GM19023 (cell line): ENCODE results near the gene KCNQ4.

Source experiments
- ATAC-seq: cut with Tn5 transposase; IDR thresholded peaks from one replicate; pipeline ENCODE4 v1.9.1; 2021; ENCODE audit warnings: mild to moderate bottlenecking, moderate library complexity; ENCODE audit not compliant: unreplicated experiment

The KCNQ4 gene

GRCh38 chr1:40818264-40818961, 34.8 kb downstream of the KCNQ4 start:
- peak; percentile 84 for ATAC-seq

- ATAC-seq: no peak
Measured at GRCh38 chr1:40819101-40819500, 35.5 kb downstream of the KCNQ4 start.

- ATAC-seq: no peak
Measured at GRCh38 chr1:40820251-40820797, 36.7 kb downstream of the KCNQ4 start.

GRCh38 chr1:40820911-40821693, 37.5 kb downstream of the KCNQ4 start:
- ATAC-seq: no peak

GRCh38 chr1:40822890-40823289, 39.3 kb downstream of the KCNQ4 start:
- ATAC-seq: no peak

GRCh38 chr1:40823345-40823744, 39.8 kb downstream of the KCNQ4 start:
- ATAC-seq: no peak

GRCh38 chr1:40823983-40824382, 40.4 kb downstream of the KCNQ4 start:
- ATAC-seq: no peak

- no peak for ATAC-seq
Measured at GRCh38 chr1:40824591-40825434, 41.2 kb downstream of the KCNQ4 start.

GRCh38 chr1:40825435-40825788, 41.8 kb downstream of the KCNQ4 start:
- ATAC-seq: peak; percentile 67

- no peak for ATAC-seq
Measured at GRCh38 chr1:40825996-40826395, 42.4 kb downstream of the KCNQ4 start.

- no peak for ATAC-seq
Measured at GRCh38 chr1:40829631-40830245, 46.2 kb downstream of the KCNQ4 start.

- ATAC-seq: no peak
Measured at GRCh38 chr1:40830419-40830943, 46.9 kb downstream of the KCNQ4 start.

- ATAC-seq: no peak
Measured at GRCh38 chr1:40831001-40831732, 47.6 kb downstream of the KCNQ4 start.

- ATAC-seq: no peak
Measured at GRCh38 chr1:40833979-40834378, 50.4 kb downstream of the KCNQ4 start.

- no peak for ATAC-seq
Measured at GRCh38 chr1:40834968-40835545, 51.5 kb downstream of the KCNQ4 start.

GRCh38 chr1:40836283-40836682, 52.7 kb downstream of the KCNQ4 start:
- no peak for ATAC-seq

GRCh38 chr1:40837601-40838000, 54.0 kb downstream of the KCNQ4 start:
- ATAC-seq: no peak

GRCh38 chr1:40838045-40838979, 54.7 kb downstream of the KCNQ4 start:
- ATAC-seq: no peak
